ENCODE data around the gene ANO7.

ANO7 gene

DNA sequence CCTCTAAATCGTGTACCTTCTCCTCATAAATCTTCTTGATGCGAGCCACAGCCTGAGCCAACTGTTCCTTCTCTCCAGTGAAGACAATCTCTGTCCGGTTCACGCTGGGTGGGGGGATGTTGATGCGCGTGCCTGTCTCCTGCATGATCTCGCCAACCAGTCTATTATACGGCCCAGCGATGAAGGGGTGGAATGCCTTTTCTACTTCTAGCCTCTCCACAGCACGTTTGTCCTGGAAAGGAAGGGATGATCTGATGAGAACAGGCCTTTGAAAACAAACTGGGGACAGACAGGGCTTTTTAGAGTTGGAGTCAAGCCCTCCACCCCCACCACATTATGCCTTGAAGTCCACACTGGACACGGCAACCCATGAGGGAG lies 67.7 kb downstream of the ANO7 start:
- H3K27ac ChIP-seq: no peak overlapping the region
- TF ChIP-seq, protein P1, sequence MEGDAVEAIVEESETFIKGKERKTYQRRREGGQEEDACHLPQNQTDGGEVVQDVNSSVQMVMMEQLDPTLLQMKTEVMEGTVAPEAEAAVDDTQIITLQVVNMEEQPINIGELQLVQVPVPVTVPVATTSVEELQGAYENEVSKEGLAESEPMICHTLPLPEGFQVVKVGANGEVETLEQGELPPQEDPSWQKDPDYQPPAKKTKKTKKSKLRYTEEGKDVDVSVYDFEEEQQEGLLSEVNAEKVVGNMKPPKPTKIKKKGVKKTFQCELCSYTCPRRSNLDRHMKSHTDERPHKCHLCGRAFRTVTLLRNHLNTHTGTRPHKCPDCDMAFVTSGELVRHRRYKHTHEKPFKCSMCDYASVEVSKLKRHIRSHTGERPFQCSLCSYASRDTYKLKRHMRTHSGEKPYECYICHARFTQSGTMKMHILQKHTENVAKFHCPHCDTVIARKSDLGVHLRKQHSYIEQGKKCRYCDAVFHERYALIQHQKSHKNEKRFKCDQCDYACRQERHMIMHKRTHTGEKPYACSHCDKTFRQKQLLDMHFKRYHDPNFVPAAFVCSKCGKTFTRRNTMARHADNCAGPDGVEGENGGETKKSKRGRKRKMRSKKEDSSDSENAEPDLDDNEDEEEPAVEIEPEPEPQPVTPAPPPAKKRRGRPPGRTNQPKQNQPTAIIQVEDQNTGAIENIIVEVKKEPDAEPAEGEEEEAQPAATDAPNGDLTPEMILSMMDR (conservative IDR thresholded peaks at IDR 0.05): no peak
- no peak for TF ChIP-seq ZFX (IDR thresholded peaks at IDR 0.05)

DNA sequence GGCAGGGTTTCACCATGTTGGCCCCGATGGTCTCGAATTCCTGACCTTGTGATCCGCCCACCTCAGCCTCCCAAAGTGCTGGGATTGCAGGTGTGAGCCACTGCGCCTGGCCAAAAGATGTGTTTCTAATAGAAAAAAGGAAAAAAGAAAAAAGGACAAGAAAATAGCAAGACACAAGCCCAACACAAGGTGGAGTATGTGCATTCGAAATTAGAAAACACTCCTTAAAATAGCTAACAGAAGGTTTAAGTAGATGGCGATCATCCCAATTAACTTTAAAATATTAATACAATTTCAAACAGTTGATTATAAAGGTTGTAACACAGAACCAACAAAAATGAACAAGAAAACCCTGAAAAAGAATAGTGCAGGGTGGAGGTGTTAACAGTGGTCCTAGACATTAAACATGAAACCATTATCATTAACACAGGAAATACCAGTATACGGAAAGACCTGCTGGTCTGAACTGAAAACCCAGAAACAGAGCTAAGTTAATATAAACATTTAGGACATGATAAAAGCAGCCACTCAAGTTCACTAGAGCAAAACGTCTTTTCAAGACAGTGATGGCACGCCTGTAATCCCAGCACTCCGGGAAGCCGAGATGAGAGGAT lies 69.0 kb downstream of the ANO7 start:
- H3K27ac ChIP-seq: no peak overlapping the region
- no peak for TF ChIP-seq ZFX (IDR thresholded peaks at IDR 0.05)
- TF ChIP-seq, protein P1 (conservative IDR thresholded peaks at IDR 0.05): no peak

DNA sequence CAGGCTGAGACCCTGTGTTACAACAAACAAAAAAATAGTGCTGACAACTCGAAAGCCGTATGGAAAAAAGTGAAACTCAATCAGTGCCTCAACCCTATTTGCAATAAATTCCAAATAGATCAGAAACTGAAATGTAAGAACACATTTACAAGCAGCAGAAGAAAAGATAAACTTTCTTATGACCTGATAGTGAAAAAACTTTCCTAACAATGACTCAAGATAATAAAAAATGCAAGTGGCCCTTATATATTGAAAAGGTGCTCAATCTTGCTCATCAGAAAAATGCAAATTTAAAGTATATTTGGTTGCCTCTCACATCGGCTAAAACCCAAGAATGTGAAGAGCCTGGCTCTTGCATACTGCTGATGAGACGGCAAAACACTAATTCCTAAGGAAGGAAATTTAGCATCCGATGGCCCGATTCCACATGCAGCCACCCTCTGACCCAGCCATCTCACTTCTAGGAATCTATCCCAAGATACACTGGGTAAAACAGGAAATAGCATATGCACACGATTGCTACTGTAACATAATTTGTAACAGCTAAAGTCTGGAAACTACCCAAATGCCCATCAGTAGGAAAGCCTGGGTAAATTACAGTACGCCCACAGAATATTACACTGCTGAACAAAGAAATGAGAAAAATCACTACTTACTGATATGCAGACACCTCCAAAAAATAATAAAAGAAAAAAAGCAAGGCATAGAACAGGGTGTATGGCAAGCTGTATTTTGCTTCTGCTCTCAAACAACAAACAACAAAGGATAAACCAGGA lies 70.2 kb downstream of the ANO7 start:
- no peak overlapping the region for H3K27ac ChIP-seq
- TF ChIP-seq ZFX (IDR thresholded peaks at IDR 0.05): no peak
- TF ChIP-seq, protein P1 (conservative IDR thresholded peaks at IDR 0.05): no peak

DNA sequence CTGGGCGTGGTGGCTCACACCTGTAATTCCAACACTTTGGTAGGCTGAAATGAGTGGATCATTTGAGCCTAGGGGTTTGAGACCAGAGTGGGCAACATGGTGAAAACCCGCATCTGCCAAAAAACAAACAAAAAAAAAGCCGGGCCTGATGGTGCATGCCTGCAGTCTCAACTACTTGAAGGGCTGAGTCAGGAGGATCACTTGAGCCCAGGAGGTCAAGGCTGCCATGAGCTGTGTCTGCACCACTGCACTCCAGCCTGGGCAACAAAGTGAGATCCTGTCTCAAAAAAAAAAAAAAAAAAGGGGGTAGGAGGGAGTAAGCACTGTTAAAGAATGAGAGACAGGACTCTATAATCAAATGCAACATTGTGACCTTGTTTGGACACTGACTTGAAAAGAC lies 72.4 kb downstream of the ANO7 start:
- TF ChIP-seq, protein P1 (conservative IDR thresholded peaks at IDR 0.05): no peak
- no peak for TF ChIP-seq ZFX (IDR thresholded peaks at IDR 0.05)
- H3K27ac ChIP-seq: no peak overlapping the region

DNA sequence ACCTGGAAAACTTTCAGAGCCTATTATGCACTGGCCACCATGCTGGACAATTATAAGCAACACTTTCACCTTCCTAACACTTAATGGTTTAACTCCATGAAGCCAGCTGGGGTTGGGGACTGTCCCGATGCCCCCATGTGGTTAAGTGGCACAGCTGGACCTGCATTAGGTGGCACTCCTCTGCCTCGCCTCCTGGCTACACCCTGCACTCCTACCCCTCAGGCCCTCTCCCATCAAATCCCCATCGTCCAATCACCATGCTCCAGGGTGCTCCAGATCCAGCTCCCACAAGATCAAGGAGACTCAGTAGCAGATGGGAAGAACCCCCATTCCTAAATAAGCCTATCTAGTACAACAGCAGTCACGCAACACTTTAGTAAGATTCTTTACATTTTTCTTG lies 73.2 kb downstream of the ANO7 start:
- H3K27ac ChIP-seq: no peak overlapping the region
- TF ChIP-seq ZFX (IDR thresholded peaks at IDR 0.05): no peak
- TF ChIP-seq, protein P1 (conservative IDR thresholded peaks at IDR 0.05): no peak

DNA sequence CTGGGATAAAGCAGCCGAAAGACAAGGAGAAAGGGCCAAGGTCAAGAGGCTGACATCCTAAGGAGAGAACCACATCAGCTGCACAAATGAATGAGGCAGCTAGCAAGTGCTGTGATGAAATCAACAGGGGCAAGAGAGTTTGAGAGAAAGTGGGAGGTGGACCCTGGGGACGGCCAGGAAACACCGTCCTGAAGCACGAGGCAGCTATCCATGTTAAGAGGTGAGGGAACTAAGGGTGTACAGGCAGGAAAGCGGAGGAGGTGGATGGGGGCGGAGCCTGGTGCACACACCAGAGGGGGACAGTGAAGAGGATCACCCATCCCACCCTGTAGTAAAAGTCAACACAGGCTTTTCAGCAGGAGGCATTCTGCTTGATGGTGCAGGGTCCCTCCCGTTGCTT lies 74.6 kb downstream of the ANO7 start:
- H3K27ac ChIP-seq: no peak overlapping the region
- no peak for TF ChIP-seq ZFX (IDR thresholded peaks at IDR 0.05)

DNA sequence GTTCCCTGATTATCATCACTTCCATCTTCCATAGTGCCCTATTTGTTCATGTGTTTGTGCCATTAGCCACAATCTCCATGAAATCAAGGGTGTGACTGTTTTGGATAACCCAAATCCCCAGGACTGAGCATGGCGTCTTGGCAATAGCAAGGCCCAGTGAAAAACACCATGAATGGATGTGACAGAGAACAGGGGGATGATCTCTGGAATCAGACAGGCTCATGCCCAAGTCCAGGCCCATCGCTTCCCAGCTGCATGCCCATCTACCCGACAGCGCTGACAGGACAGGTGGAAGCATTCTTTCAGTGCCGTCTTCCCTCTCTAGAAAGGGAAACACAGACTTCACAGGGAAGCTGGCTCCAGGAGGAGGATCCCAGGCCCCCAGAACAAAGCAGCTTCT lies 77.0 kb downstream of the ANO7 start:
- no peak for TF ChIP-seq ZFX (IDR thresholded peaks at IDR 0.05)
- TF ChIP-seq, protein P1 (conservative IDR thresholded peaks at IDR 0.05): no peak
- no peak overlapping the region for H3K27ac ChIP-seq

Data from C4-2B (cell line).